ENCODE results near the gene CPNE2. TPM values are rescaled to one million over a fixed set of nuclear protein-coding genes. Genes with fewer than 3 reads are reported as not detected.

The CPNE2 gene
- total and polyA plus RNA-seq, 4 donors: 6.8 to 14.6 (median 11.0) TPM

DNA sequence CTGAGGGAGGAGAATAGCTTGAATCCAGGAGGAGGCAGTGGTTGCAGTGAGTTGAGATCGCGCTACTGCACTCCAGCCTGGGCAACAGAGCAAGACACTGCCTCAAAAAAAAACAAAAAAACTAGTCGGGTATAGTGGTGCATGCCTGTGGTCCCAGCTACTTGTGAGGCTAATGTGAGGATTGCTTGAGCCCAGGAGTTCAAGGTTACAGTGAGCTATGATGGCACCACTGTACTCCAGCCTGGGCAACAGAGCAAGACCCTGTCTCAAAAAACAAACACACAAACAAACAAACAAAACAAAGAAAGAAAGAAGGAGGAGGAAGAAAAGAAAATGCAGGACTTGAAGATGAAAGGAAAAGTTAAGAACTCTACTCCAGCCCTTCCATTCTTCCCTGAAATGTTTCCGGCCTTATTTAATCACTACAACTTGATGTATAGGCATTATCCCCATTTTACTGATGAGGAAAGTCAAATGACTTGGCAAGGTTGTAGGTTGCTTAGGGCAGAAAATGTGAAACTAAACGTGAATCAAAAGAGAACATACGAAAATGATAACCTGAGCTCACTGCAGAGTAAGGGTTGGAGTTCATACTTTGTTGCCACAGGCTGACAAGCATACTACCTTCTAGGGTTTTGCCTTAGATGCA is 63.4 kb downstream of the CPNE2 start:
- 79% methylated on average over 6 of the region's 6 CpGs for WGBS
- no peak for DNase-seq (ENCODE audit: low spot score)
- Histone ChIP-seq H3K27ac (ENCODE audit: low read depth in 1 of 2, low read length in 2 of 2) (no peak overlapping the region), H3K9ac (ENCODE audit: low read depth in 1 of 2, low read length in 2 of 2) (no peak overlapping the region), H3K4me3 (ENCODE audit: low read depth in 1 of 3, low read length in 3 of 3) (no peak overlapping the region), H3K27me3 (ENCODE audit: control insufficient read depth in 4 of 4, insufficient read depth in 4 of 4, low read length in 3 of 4) (no peaks in the 10 kb centered on the region), H3K4me1 (ENCODE audit: control insufficient read depth in 4 of 4, insufficient read depth in 4 of 4, low read length in 3 of 4) (no peaks in the 10 kb centered on the region), H3K36me3 (ENCODE audit: control insufficient read depth in 4 of 4, insufficient read depth in 3 of 4, low read depth in 1 of 4, low read length in 3 of 4) (peaks cover 10 to 34% (median 25%) of the 10 kb centered on the region in 4 donors), H3K9me3 (ENCODE audit: control insufficient read depth in 4 of 4, low read length in 3 of 4) (no peaks in the 10 kb centered on the region)
- TF ChIP-seq, protein P1, sequence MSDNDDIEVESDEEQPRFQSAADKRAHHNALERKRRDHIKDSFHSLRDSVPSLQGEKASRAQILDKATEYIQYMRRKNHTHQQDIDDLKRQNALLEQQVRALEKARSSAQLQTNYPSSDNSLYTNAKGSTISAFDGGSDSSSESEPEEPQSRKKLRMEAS (IDR thresholded peaks at IDR 0.05): no peak
- TF ChIP-seq GABPA (IDR thresholded peaks at IDR 0.05 in 1 of 2, conservative IDR thresholded peaks at IDR 0.05 in 1 of 2): no peak
- TF ChIP-seq HNF4G (IDR thresholded peaks at IDR 0.05): no peak
- TF ChIP-seq FOXA1 (IDR thresholded peaks at IDR 0.05): no peak
- TF ChIP-seq HNF4A (conservative IDR thresholded peaks at IDR 0.05): no peak
- TF ChIP-seq, protein P2, sequence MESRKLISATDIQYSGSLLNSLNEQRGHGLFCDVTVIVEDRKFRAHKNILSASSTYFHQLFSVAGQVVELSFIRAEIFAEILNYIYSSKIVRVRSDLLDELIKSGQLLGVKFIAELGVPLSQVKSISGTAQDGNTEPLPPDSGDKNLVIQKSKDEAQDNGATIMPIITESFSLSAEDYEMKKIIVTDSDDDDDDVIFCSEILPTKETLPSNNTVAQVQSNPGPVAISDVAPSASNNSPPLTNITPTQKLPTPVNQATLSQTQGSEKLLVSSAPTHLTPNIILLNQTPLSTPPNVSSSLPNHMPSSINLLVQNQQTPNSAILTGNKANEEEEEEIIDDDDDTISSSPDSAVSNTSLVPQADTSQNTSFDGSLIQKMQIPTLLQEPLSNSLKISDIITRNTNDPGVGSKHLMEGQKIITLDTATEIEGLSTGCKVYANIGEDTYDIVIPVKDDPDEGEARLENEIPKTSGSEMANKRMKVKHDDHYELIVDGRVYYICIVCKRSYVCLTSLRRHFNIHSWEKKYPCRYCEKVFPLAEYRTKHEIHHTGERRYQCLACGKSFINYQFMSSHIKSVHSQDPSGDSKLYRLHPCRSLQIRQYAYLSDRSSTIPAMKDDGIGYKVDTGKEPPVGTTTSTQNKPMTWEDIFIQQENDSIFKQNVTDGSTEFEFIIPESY (IDR thresholded peaks at IDR 0.05): no peak
- no peak for TF ChIP-seq SP1 (IDR thresholded peaks at IDR 0.05)
- no peak for TF ChIP-seq ATF3 (IDR thresholded peaks at IDR 0.05)
- TF ChIP-seq EGR1 (IDR thresholded peaks at IDR 0.05; ENCODE audit: low read depth in 2 of 2): no peak
- TF ChIP-seq, protein P3, sequence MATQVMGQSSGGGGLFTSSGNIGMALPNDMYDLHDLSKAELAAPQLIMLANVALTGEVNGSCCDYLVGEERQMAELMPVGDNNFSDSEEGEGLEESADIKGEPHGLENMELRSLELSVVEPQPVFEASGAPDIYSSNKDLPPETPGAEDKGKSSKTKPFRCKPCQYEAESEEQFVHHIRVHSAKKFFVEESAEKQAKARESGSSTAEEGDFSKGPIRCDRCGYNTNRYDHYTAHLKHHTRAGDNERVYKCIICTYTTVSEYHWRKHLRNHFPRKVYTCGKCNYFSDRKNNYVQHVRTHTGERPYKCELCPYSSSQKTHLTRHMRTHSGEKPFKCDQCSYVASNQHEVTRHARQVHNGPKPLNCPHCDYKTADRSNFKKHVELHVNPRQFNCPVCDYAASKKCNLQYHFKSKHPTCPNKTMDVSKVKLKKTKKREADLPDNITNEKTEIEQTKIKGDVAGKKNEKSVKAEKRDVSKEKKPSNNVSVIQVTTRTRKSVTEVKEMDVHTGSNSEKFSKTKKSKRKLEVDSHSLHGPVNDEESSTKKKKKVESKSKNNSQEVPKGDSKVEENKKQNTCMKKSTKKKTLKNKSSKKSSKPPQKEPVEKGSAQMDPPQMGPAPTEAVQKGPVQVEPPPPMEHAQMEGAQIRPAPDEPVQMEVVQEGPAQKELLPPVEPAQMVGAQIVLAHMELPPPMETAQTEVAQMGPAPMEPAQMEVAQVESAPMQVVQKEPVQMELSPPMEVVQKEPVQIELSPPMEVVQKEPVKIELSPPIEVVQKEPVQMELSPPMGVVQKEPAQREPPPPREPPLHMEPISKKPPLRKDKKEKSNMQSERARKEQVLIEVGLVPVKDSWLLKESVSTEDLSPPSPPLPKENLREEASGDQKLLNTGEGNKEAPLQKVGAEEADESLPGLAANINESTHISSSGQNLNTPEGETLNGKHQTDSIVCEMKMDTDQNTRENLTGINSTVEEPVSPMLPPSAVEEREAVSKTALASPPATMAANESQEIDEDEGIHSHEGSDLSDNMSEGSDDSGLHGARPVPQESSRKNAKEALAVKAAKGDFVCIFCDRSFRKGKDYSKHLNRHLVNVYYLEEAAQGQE (IDR thresholded peaks at IDR 0.05): no peak
- TF ChIP-seq TAF1 (conservative IDR thresholded peaks at IDR 0.05): no peak
- no peak for TF ChIP-seq CTCF (IDR thresholded peaks at IDR 0.05; ENCODE audit: low read depth, low read length, missing input control)
- TF ChIP-seq JUND (IDR thresholded peaks at IDR 0.05): no peak
- no peak for TF ChIP-seq FOXA2 (IDR thresholded peaks at IDR 0.05)
- no peak for TF ChIP-seq YY1 (IDR thresholded peaks at IDR 0.05)
- no peak for TF ChIP-seq RXRA (IDR thresholded peaks at IDR 0.05)
- TF ChIP-seq NR2F2 (IDR thresholded peaks at IDR 0.05): no peak
- TF ChIP-seq RAD21 (IDR thresholded peaks at IDR 0.05): no peak
